ENCODE data around the gene FGD2. TPM values are rescaled to one million over a fixed set of nuclear protein-coding genes. Genes with fewer than 3 reads are reported as not detected.
"Not testable (repeated sequence)": the region's sequence is repeated elsewhere in the genome, so short reads cannot be mapped to it uniquely, and the experiment has no call there.

Gene FGD2
- total RNA-seq, 2 donors from 2014 or later = not detected

DNA sequence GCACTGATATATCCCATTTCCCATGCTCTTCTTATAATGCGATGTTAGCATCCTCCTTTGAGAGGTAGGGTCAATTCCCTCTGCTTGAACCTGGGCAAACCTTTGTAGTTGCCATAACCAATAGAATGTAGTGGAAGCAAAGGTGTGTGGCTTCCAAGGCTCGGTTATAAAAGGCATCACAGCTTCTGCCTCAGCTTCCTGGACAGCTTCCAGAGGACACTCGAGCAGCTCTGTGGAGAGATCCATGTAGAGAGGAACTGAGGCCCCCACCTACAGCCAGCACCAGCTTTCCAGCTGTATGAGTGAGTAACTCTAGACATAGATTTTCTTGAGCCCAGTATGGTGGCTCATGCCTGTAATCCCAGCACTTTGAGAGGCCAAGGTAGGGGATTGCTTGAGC is 36.7 kb downstream of the FGD2 start:
- Mint-ChIP-seq H3K4me1 (no peaks in the 10 kb centered on the region), H3K9me3 (peaks cover 2% of the 10 kb centered on the region), H3K4me3 (no peak overlapping the region), H3K36me3 (ENCODE audit: low read depth) (no peaks in the 10 kb centered on the region), H3K27me3 (ENCODE audit: insufficient read depth) (no peaks in the 10 kb centered on the region), H3K27ac (no peak overlapping the region)
- WGBS, 2 experiments (ENCODE audit: insufficient coverage in 1 of 2, insufficient read length in 1 of 2) = 60 to 83% methylated on average over 2 to 3 of the region's 3 CpGs
- Histone ChIP-seq H3K9me3 (ENCODE audit: control insufficient read depth, low read length) (no peaks in the 10 kb centered on the region), H3K27ac (ENCODE audit: low read depth, low read length) (no peak overlapping the region), H3K36me3 (ENCODE audit: control insufficient read depth, insufficient read depth, low read length) (no peaks in the 10 kb centered on the region), H3K4me1 (ENCODE audit: control insufficient read depth, insufficient read depth, low read length) (no peaks in the 10 kb centered on the region), H3K4me3 (ENCODE audit: low read length) (no peak overlapping the region), H3K9ac (ENCODE audit: extremely low read depth, low read length, poor library complexity, severe bottlenecking) (no peak overlapping the region), H3K27me3 (ENCODE audit: control insufficient read depth, insufficient read depth, low read length, poor library complexity, severe bottlenecking) (no peaks in the 10 kb centered on the region)
- TF ChIP-seq, protein P1, sequence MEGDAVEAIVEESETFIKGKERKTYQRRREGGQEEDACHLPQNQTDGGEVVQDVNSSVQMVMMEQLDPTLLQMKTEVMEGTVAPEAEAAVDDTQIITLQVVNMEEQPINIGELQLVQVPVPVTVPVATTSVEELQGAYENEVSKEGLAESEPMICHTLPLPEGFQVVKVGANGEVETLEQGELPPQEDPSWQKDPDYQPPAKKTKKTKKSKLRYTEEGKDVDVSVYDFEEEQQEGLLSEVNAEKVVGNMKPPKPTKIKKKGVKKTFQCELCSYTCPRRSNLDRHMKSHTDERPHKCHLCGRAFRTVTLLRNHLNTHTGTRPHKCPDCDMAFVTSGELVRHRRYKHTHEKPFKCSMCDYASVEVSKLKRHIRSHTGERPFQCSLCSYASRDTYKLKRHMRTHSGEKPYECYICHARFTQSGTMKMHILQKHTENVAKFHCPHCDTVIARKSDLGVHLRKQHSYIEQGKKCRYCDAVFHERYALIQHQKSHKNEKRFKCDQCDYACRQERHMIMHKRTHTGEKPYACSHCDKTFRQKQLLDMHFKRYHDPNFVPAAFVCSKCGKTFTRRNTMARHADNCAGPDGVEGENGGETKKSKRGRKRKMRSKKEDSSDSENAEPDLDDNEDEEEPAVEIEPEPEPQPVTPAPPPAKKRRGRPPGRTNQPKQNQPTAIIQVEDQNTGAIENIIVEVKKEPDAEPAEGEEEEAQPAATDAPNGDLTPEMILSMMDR (conservative IDR thresholded peaks at IDR 0.05) = no peak
- peak; percentile 35 for DNase-seq

DNA sequence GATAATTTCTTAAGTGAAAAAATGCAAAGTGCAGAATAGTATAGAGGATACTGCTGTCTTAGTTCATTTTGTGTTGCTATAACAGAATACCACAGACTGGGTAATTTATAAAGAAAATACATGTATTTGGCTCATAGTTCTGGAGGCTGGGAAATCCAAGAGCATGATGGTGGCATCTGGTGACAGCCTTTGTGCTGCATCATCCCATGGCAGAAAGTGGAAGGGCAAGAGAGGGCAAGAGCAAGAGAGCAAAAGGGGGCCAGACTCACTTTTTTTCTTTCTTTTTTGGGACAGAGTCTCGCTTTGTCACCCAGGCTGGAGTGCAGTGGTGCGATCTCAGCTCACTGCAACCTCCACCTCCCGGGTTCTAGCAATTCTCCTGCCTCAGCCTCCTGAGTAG is 37.6 kb downstream of the FGD2 start:
- not testable (repeated sequence) for H3K27ac Mint-ChIP-seq; H3K9ac ChIP-seq (ENCODE audit: extremely low read depth, low read length, poor library complexity, severe bottlenecking)
- WGBS, 2 experiments (ENCODE audit: insufficient coverage in 1 of 2, insufficient read length in 1 of 2) = 100% methylated on average over 2 to 3 of the region's 3 CpGs

DNA sequence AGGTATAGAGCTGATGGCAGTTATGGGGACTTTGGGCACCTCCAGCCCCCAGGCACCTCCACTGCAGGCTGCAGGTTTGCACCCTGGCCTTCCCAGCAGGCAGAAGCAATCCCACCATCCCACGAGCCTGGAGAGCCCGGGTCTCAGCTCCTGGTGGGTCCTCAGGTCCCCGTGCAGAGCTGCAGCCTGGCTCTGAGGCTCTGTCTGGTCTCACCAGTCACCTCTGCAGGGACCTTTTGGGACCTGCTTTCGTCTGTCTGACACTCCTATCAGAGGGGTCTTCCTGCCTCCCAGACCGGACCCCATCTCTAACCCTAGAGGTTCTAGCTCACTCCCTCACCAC is 41.9 kb downstream of the FGD2 start:
- H3K4me1 ChIP-seq (ENCODE audit: control insufficient read depth, insufficient read depth, low read length) = peaks cover 3% of the 10 kb centered on the region
- Mint-ChIP-seq H3K4me3 (no peak overlapping the region), H3K36me3 (ENCODE audit: low read depth) (no peaks in the 10 kb centered on the region), H3K4me1 (peaks cover 4% of the 10 kb centered on the region), H3K9me3 (no peaks in the 10 kb centered on the region), H3K27ac (no peak overlapping the region), H3K27me3 (ENCODE audit: insufficient read depth) (no peaks in the 10 kb centered on the region)
- DNase-seq = no peak
- no peaks in the 10 kb centered on the region for H3K9me3 ChIP-seq (ENCODE audit: control insufficient read depth, low read length)
- H3K9ac ChIP-seq (ENCODE audit: extremely low read depth, low read length, poor library complexity, severe bottlenecking) = no peak overlapping the region
- no peak overlapping the region for H3K27ac ChIP-seq (ENCODE audit: low read depth, low read length)
- TF ChIP-seq, protein P1 (conservative IDR thresholded peaks at IDR 0.05) = no peak
- H3K27me3 ChIP-seq (ENCODE audit: control insufficient read depth, insufficient read depth, low read length, poor library complexity, severe bottlenecking) = no peaks in the 10 kb centered on the region
- WGBS, 2 experiments (ENCODE audit: insufficient coverage in 1 of 2, insufficient read length in 1 of 2) = 92 to 95% methylated on average over 5 of the region's 5 CpGs
- no peak overlapping the region for H3K4me3 ChIP-seq (ENCODE audit: low read length)
- H3K36me3 ChIP-seq (ENCODE audit: control insufficient read depth, insufficient read depth, low read length) = no peaks in the 10 kb centered on the region

More for the DNA sequence above, 37.6 kb downstream of the FGD2 start:
- not testable (repeated sequence) for H3K4me3 Mint-ChIP-seq; H3K36me3 ChIP-seq (ENCODE audit: control insufficient read depth, insufficient read depth, low read length); H3K27ac ChIP-seq (ENCODE audit: low read depth, low read length); H3K27me3 ChIP-seq (ENCODE audit: control insufficient read depth, insufficient read depth, low read length, poor library complexity, severe bottlenecking); H3K4me1 Mint-ChIP-seq; H3K9me3 ChIP-seq (ENCODE audit: control insufficient read depth, low read length); DNase-seq; H3K9me3 Mint-ChIP-seq; H3K4me3 ChIP-seq (ENCODE audit: low read length); H3K36me3 Mint-ChIP-seq (ENCODE audit: low read depth); H3K4me1 ChIP-seq (ENCODE audit: control insufficient read depth, insufficient read depth, low read length); H3K27me3 Mint-ChIP-seq (ENCODE audit: insufficient read depth)

DNA sequence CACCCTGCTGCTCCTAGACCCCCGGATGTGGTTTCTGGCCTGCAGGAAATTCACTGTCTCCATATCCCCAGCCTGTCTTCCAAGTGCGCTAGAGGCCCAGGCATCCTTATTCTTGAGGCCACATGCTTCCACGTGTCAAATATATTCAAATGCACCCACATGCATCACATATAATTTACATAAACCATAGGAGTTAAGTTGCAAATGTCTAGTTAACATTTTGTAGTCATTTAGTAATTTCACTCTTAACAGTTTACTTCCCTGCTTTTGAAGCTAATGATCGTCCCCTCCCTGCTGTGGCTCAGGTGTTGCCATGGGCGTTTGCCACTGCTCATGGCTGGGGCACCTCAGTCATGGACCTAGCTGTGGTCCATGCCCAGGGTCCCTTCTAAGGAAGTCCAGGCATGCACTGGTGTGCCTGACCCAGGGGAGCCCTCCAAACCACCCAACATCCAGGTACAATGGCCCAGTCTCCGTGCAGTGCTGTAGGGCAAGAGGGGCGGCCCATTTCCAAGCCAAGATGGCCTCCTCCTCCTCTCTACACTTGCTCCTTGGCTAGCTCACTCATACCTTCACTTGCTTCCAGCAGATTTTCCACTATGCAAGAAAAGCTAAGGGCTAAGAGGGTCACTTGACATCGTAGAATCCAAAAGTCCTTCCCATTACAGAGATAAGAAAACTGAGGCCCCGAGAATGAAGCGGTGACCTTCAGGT is 42.4 kb downstream of the FGD2 start:
- TF ChIP-seq, protein P1 (conservative IDR thresholded peaks at IDR 0.05) = no peak
- peaks cover 3% of the 10 kb centered on the region for H3K4me1 ChIP-seq (ENCODE audit: control insufficient read depth, insufficient read depth, low read length)
- no peak overlapping the region for H3K4me3 ChIP-seq (ENCODE audit: low read length)
- H3K4me3 Mint-ChIP-seq = no peak overlapping the region
- no peaks in the 10 kb centered on the region for H3K9me3 ChIP-seq (ENCODE audit: control insufficient read depth, low read length)
- 87 to 95% methylated on average over 9 to 10 of the region's 10 CpGs for WGBS, 2 experiments (ENCODE audit: insufficient coverage in 1 of 2, insufficient read length in 1 of 2)
- H3K36me3 ChIP-seq (ENCODE audit: control insufficient read depth, insufficient read depth, low read length) = no peaks in the 10 kb centered on the region
- H3K27me3 Mint-ChIP-seq (ENCODE audit: insufficient read depth) = no peaks in the 10 kb centered on the region
- DNase-seq = no peak
- H3K27ac ChIP-seq (ENCODE audit: low read depth, low read length) = no peak overlapping the region
- H3K27ac Mint-ChIP-seq = no peak overlapping the region
- no peaks in the 10 kb centered on the region for H3K9me3 Mint-ChIP-seq
- H3K9ac ChIP-seq (ENCODE audit: extremely low read depth, low read length, poor library complexity, severe bottlenecking) = no peak overlapping the region
- H3K36me3 Mint-ChIP-seq (ENCODE audit: low read depth) = no peaks in the 10 kb centered on the region
- peaks cover 4% of the 10 kb centered on the region for H3K4me1 Mint-ChIP-seq
- no peaks in the 10 kb centered on the region for H3K27me3 ChIP-seq (ENCODE audit: control insufficient read depth, insufficient read depth, low read length, poor library complexity, severe bottlenecking)

Data from endodermal cell (in vitro differentiated cells).